Activated gamma-delta T cell (primary cell): ENCODE results near the gene RRAS.
A peak's percentile ranks its signal among the peaks of the same experiment; 100 is the strongest.
"Not testable (repeated sequence)": the region's sequence is repeated elsewhere in the genome, so short reads cannot be mapped to it uniquely, and the experiment has no call there.

Experiments
- DNase-seq: peaks from one replicate; lab custom pipeline; 2025; lab: John Stamatoyannopoulos, UW

Gene RRAS

GRCh38 chr19:49654581-49654980 is 14.6 kb upstream of the RRAS start:
- DNase-seq, result no peak

- DNase-seq, result no peak
These were observed 13.5 kb upstream of the RRAS start for GRCh38 chr19:49653466-49653806.

- DNase-seq, result no peak
These were observed 12.9 kb upstream of the RRAS start for GRCh38 chr19:49652551-49653465.

GRCh38 chr19:49651820-49652550 is 12.0 kb upstream of the RRAS start:
- no peak for DNase-seq

- DNase-seq, result no peak
These were observed 11.3 kb upstream of the RRAS start for GRCh38 chr19:49651029-49651819.

GRCh38 chr19:49646586-49646985 is 6.6 kb upstream of the RRAS start:
- DNase-seq, result no peak

- DNase-seq, result no peak
These were observed 6.1 kb upstream of the RRAS start for GRCh38 chr19:49645995-49646394.

GRCh38 chr19:49645592-49645991 is 5.6 kb upstream of the RRAS start:
- DNase-seq, result no peak

- no peak for DNase-seq
These were observed 3.5 kb upstream of the RRAS start for GRCh38 chr19:49643466-49643865.

GRCh38 chr19:49642492-49643035 is 2.6 kb upstream of the RRAS start:
- DNase-seq, result no peak

GRCh38 chr19:49641688-49642491 is 1.9 kb upstream of the RRAS start, which contains the start of gene SCAF1:
Gene SCAF1 (plus strand): TSS chr19:49642209. CDS start chr19:49645027, 2,818 bp downstream.
- DNase-seq, result peak; percentile 100

GRCh38 chr19:49639401-49640112 is 386 bp downstream of the RRAS start:
- DNase-seq, result no peak

- DNase-seq, result no peak
These were observed 1.9 kb downstream of the RRAS start for GRCh38 chr19:49637821-49638738.

GRCh38 chr19:49636233-49636932 is 3.6 kb downstream of the RRAS start:
- no peak for DNase-seq

- DNase-seq, result no peak
These were observed 4.3 kb downstream of the RRAS start for GRCh38 chr19:49635530-49636232.

- not testable (repeated sequence) for DNase-seq
These were observed 6.7 kb downstream of the RRAS start for GRCh38 chr19:49633273-49633672.

- DNase-seq, result no peak
These were observed 7.4 kb downstream of the RRAS start for GRCh38 chr19:49632576-49632975.

- no peak for DNase-seq
These were observed 8.2 kb downstream of the RRAS start for GRCh38 chr19:49631610-49632192.
